Keratinocyte (primary cell): ENCODE measurements around the gene PTRHD1. TPM values are rescaled to one million over a fixed set of nuclear protein-coding genes. Genes with fewer than 3 reads are reported as not detected.

Experiments used
- DNase-seq: peaks from one replicate; pipeline ENCODE4 v3.0.0-alpha.2; 2011; ENCODE audit warnings: low read depth, missing footprints, low spot score
- FAIRE-seq: peaks from 2 replicates; lab custom pipeline; 2011; peaks lifted over from hg19 to GRCh38; lab: Jason Lieb, UNC
- H2AFZ ChIP-seq: 2 replicates; pipeline ENCODE4 v1.6.0; 2012; ENCODE audit warnings: low read length, control low read depth, inconsistent platforms; ENCODE audit not compliant: control insufficient read depth
- H3K27ac ChIP-seq: 2 replicates; pipeline ENCODE4 v1.5.1; 2011; ENCODE audit warnings: low read length; ENCODE audit not compliant: control insufficient read depth, insufficient read depth
- H3K27me3 ChIP-seq: 3 replicates; pipeline ENCODE4 v1.6.0; 2011; ENCODE audit warnings: low read length; ENCODE audit not compliant: control insufficient read depth, insufficient read depth; ENCODE audit errors: extremely low read depth
- H3K36me3 ChIP-seq, 2 experiments: 2 replicates in 1 of 2; 3 replicates in 1 of 2; pipeline ENCODE4 v1.5.1; 2011; ENCODE audit warnings: low read length in 2 of 2, mild to moderate bottlenecking in 1 of 2; ENCODE audit not compliant: control insufficient read depth in 2 of 2, insufficient read depth in 2 of 2; ENCODE audit errors: extremely low read depth in 1 of 2
- H3K4me1 ChIP-seq: 3 replicates; pipeline ENCODE4 v1.5.1; 2011; ENCODE audit warnings: low read length; ENCODE audit not compliant: control insufficient read depth, insufficient read depth; ENCODE audit errors: extremely low read depth
- H3K4me2 ChIP-seq: 3 replicates; pipeline ENCODE4 v1.6.0; 2011; ENCODE audit warnings: low read depth, low read length; ENCODE audit not compliant: control insufficient read depth, insufficient read depth; ENCODE audit errors: extremely low read depth
- H3K4me3 ChIP-seq, 3 experiments: fragments of 200-600 bp in 1 of 3; sonication (generic) in 1 of 3; 2 replicates in 2 of 3; 3 replicates in 1 of 3; pipeline ENCODE4 v1.5.1; 2011 to 2016; ENCODE audit warnings: low read length in 3 of 3, mild to moderate bottlenecking in 3 of 3, control low read depth in 2 of 3, inconsistent platforms in 1 of 3, low read depth in 1 of 3, mixed read lengths in 1 of 3, mixed run types in 1 of 3, moderate library complexity in 1 of 3; ENCODE audit not compliant: control insufficient read depth in 2 of 3, insufficient read depth in 2 of 3; ENCODE audit errors: extremely low read depth in 1 of 3
- H3K79me2 ChIP-seq: 2 replicates; pipeline ENCODE4 v1.6.0; 2012; ENCODE audit warnings: low read length; ENCODE audit not compliant: control insufficient read depth, insufficient read depth
- H3K9ac ChIP-seq: 3 replicates; pipeline ENCODE4 v1.6.0; 2011; ENCODE audit warnings: low read length; ENCODE audit not compliant: control insufficient read depth, insufficient read depth; ENCODE audit errors: extremely low read depth
- H3K9me1 ChIP-seq: 3 replicates; pipeline ENCODE4 v1.6.0; 2011; ENCODE audit warnings: low read length; ENCODE audit not compliant: control insufficient read depth, insufficient read depth; ENCODE audit errors: extremely low read depth
- H3K9me3 ChIP-seq: 2 replicates; pipeline ENCODE4 v1.5.1; 2012; ENCODE audit warnings: low read depth, low read length; ENCODE audit not compliant: control insufficient read depth
- H4K20me1 ChIP-seq: 3 replicates; pipeline ENCODE4 v1.6.0; 2011; ENCODE audit warnings: low read length; ENCODE audit not compliant: control insufficient read depth, insufficient read depth; ENCODE audit errors: extremely low read depth
- CTCF ChIP-seq, 3 experiments: IDR thresholded peaks in 1 of 3; conservative IDR thresholded peaks in 1 of 3; optimal IDR thresholded peaks in 1 of 3; 2 replicates in 2 of 3; 3 replicates in 1 of 3; pipeline versions ENCODE3 to v1.5.1; 2011; ENCODE audit warnings: low read length in 3 of 3, mild to moderate bottlenecking in 3 of 3, moderate library complexity in 2 of 3, control low read depth in 1 of 3, inconsistent platforms in 1 of 3; ENCODE audit not compliant: insufficient read depth in 2 of 3; ENCODE audit errors: extremely low read depth in 1 of 3
- EZH2 ChIP-seq: IDR thresholded peaks from one replicate; pipeline ENCODE4 v1.6.1; 2012; ENCODE audit warnings: inconsistent platforms, mild to moderate bottlenecking, low read length, moderate library complexity
- dilution Hi-C: fragments of 300-500 bp; cut with MboI; formaldehyde crosslinking; loops from one replicate; pipeline ENCODE4 v1.7.0; 2020; ENCODE audit warnings: low sequenced_read_pairs; ENCODE audit not compliant: extremely low pct_ligation_motif_present
- polyA plus RNA-seq, 5 experiments: library from polyadenylated mRNA; depleted of rRNA in 3 of 5; stranded (reverse) in 3 of 5; stranded (forward) in 1 of 5; unstranded in 1 of 5; fragments of >200 nt; gene quantifications; 1 replicate in 1 of 5; 2 replicates in 3 of 5; 3 replicates in 1 of 5; pipeline versions ENCODE4 v1.2.1 to v1.2.3, GENCODE V29; 2011 to 2012; ENCODE audit warnings: missing spikeins in 2 of 5, low read depth in 1 of 5, low replicate concordance in 1 of 5

Gene PTRHD1
- polyA plus RNA-seq, 1 donor (not counting 4 experiments of a cell fraction or from before 2014, with no cell fraction given) = 36.9 TPM

- H3K9me3 ChIP-seq = no peaks in the 10 kb centered on the region
- no peaks in the 10 kb centered on the region for H4K20me1 ChIP-seq
- TF ChIP-seq CTCF (optimal IDR thresholded peaks at IDR 0.05 in 1 of 3, IDR thresholded peaks at IDR 0.05 in 1 of 3, conservative IDR thresholded peaks at IDR 0.05 in 1 of 3; ENCODE audit: extremely low read depth in 1 of 3, insufficient read depth in 2 of 3, low read length in 3 of 3) (no peak), EZH2 (no peak)
- no peaks in the 10 kb centered on the region for H3K27me3 ChIP-seq
- no peaks in the 10 kb centered on the region for H3K4me1 ChIP-seq
- no peak overlapping the region for H3K4me2 ChIP-seq
- H3K79me2 ChIP-seq = no peaks in the 10 kb centered on the region
- dilution Hi-C loops = no loop called here
- H3K9ac ChIP-seq = no peak overlapping the region
- no peaks in the 10 kb centered on the region for H3K9me1 ChIP-seq
- no peak for DNase-seq
- H3K4me3 ChIP-seq = no peak overlapping the region
- no peaks in the 10 kb centered on the region for H3K36me3 ChIP-seq
- no peak overlapping the region for H2AFZ ChIP-seq
- no peak overlapping the region for H3K27ac ChIP-seq
- FAIRE-seq = no peak
These were observed 14.1 kb downstream of the PTRHD1 start for GRCh38 chr2:24779116-24779515.

GRCh38 chr2:24774373-24774772 lies 18.8 kb downstream of the PTRHD1 start:
- FAIRE-seq = no peak
- dilution Hi-C loops = no loop called here

More at GRCh38 chr2:24774373-24774772, 18.8 kb downstream of the PTRHD1 start:
- TF ChIP-seq CTCF (optimal IDR thresholded peaks at IDR 0.05 in 1 of 3, IDR thresholded peaks at IDR 0.05 in 1 of 3, conservative IDR thresholded peaks at IDR 0.05 in 1 of 3; ENCODE audit: extremely low read depth in 1 of 3, insufficient read depth in 2 of 3, low read length in 3 of 3) (no peak), EZH2 (no peak)
- no peak for DNase-seq
- Histone ChIP-seq H3K27me3 (no peaks in the 10 kb centered on the region), H3K36me3 (no peaks in the 10 kb centered on the region), H4K20me1 (no peaks in the 10 kb centered on the region), H3K9me3 (no peaks in the 10 kb centered on the region), H3K9ac (no peak overlapping the region), H3K9me1 (no peaks in the 10 kb centered on the region), H3K4me1 (no peaks in the 10 kb centered on the region), H3K79me2 (no peaks in the 10 kb centered on the region), H3K27ac (no peak overlapping the region), H3K4me2 (no peak overlapping the region), H2AFZ (no peak overlapping the region), H3K4me3 (no peak overlapping the region)
